MM.1S (cell line): ENCODE results near the gene SLC47A2.

Experiments
- CTCF ChIP-seq: fragments of 300-600 bp; sonication (generic); IDR thresholded peaks from 2 replicates; pipeline ENCODE4 v1.5.1; 2016; ENCODE audit warnings: antibody characterized with exemption, low read length, mixed read lengths
- EZH2 ChIP-seq: fragments of 300-600 bp; sonication (generic); optimal IDR thresholded peaks from 2 replicates; pipeline ENCODE3; 2017; ENCODE audit warnings: low read depth, mild to moderate bottlenecking, antibody characterized with exemption, low read length, mixed read lengths
- EZH2phosphoT487 ChIP-seq: fragments of 300-600 bp; sonication (generic); IDR thresholded peaks from 2 replicates; pipeline ENCODE4 v1.6.1; 2018; ENCODE audit warnings: antibody characterized with exemption, low read length

GRCh38 chr17:19755821-19756510 is 39.6 kb upstream of the SLC47A2 start:
- TF ChIP-seq CTCF (no peak), EZH2 (no peak), EZH2phosphoT487 (no peak)
